ENCODE results near the gene ZNF367. TPM values are rescaled to one million over a fixed set of nuclear protein-coding genes. Genes with fewer than 3 reads are reported as not detected.

The ZNF367 gene
- total and polyA plus RNA-seq, 2 experiments from 2014 or later = 2.5 to 12.3 TPM

- TF ChIP-seq ZNF462 (CRISPR knock-in tag; IDR thresholded peaks at IDR 0.05) (no peak), JUNB (IDR thresholded peaks at IDR 0.05; ENCODE audit: unreplicated experiment) (no peak), ZNF331 (CRISPR knock-in tag; IDR thresholded peaks at IDR 0.05; ENCODE audit: low read depth) (no peak), POLR2AphosphoS5 (IDR thresholded peaks at IDR 0.05; ENCODE audit: low read depth) (no peak), NANOG (IDR thresholded peaks at IDR 0.05; ENCODE audit: borderline replicate concordance) (no peak), REST (IDR thresholded peaks at IDR 0.05; ENCODE audit: unreplicated experiment) (no peak)
Measured at GRCh38 chr9:96382175-96382574, 36.0 kb downstream of the ZNF367 start (continued).

DNA sequence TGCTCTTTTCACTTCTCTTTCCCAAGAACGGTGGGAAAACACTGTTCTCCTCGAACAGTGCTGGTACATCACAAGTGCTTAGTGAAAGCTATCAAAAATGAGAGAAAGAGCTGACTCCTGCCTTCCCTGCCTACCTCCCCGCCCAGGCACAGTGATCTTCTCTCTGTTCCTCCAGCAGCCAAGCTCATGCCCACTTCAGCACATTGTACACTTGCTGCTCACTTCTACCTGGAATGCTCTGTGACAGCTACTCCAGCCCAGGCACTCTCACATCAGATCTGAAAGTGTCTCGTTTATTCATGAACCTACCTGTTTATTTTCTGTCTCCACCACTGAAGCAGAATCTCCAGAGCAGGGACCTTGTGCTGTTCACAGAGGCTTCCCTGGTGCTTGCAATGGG, 36.5 kb downstream of the ZNF367 start:
- no peak overlapping the region for H3K4me2 ChIP-seq

More for the DNA sequence above, 36.5 kb downstream of the ZNF367 start:
- Mint-ChIP-seq H3K36me3 (ENCODE audit: low read depth) (no peaks in the 10 kb centered on the region), H3K4me3 (no peak overlapping the region), H3K9me3 (no peaks in the 10 kb centered on the region), H3K27ac (no peak overlapping the region), H3K4me1 (peaks cover 27% of the 10 kb centered on the region), H3K27me3 (ENCODE audit: insufficient read depth, low read depth, poor library complexity) (peaks cover 8% of the 10 kb centered on the region)
- Histone ChIP-seq H3K4me3 (no peak overlapping the region), H3K27me3 (ENCODE audit: insufficient read depth) (no peaks in the 10 kb centered on the region), H3K79me2 (replicated peaks; ENCODE audit: insufficient read depth) (no peaks in the 10 kb centered on the region), H3K4me1 (ENCODE audit: insufficient read depth) (peaks cover 18% of the 10 kb centered on the region), H3K27ac (ENCODE audit: low read depth) (no peak overlapping the region), H3K9me2 (ENCODE audit: insufficient read depth) (no peaks in the 10 kb centered on the region), H3F3A (replicated peaks; ENCODE audit: low read depth) (peaks cover 3% of the 10 kb centered on the region), H4K20me1 (replicated peaks; ENCODE audit: insufficient read depth) (no peaks in the 10 kb centered on the region), H3K36me3 (ENCODE audit: insufficient read depth) (peaks cover under 1% of the 10 kb centered on the region; the same call in 1 of the 2 replicates), H2AFZ (no peak overlapping the region)
- no peak for ATAC-seq
- TF ChIP-seq, protein P1, sequence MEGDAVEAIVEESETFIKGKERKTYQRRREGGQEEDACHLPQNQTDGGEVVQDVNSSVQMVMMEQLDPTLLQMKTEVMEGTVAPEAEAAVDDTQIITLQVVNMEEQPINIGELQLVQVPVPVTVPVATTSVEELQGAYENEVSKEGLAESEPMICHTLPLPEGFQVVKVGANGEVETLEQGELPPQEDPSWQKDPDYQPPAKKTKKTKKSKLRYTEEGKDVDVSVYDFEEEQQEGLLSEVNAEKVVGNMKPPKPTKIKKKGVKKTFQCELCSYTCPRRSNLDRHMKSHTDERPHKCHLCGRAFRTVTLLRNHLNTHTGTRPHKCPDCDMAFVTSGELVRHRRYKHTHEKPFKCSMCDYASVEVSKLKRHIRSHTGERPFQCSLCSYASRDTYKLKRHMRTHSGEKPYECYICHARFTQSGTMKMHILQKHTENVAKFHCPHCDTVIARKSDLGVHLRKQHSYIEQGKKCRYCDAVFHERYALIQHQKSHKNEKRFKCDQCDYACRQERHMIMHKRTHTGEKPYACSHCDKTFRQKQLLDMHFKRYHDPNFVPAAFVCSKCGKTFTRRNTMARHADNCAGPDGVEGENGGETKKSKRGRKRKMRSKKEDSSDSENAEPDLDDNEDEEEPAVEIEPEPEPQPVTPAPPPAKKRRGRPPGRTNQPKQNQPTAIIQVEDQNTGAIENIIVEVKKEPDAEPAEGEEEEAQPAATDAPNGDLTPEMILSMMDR (conservative IDR thresholded peaks at IDR 0.05; ENCODE audit: low read depth in 2 of 2) = no peak
- DNase-seq (ENCODE audit: low spot score) = no peak
